Measurements from ENCODE around the gene LKAAEAR1. TPM values are rescaled to one million over a fixed set of nuclear protein-coding genes. Genes with fewer than 3 reads are reported as not detected.

LKAAEAR1 gene
- total and polyA plus RNA-seq, 2 donors from 2014 or later, result 0.31 TPM; not detected in 1

DNA sequence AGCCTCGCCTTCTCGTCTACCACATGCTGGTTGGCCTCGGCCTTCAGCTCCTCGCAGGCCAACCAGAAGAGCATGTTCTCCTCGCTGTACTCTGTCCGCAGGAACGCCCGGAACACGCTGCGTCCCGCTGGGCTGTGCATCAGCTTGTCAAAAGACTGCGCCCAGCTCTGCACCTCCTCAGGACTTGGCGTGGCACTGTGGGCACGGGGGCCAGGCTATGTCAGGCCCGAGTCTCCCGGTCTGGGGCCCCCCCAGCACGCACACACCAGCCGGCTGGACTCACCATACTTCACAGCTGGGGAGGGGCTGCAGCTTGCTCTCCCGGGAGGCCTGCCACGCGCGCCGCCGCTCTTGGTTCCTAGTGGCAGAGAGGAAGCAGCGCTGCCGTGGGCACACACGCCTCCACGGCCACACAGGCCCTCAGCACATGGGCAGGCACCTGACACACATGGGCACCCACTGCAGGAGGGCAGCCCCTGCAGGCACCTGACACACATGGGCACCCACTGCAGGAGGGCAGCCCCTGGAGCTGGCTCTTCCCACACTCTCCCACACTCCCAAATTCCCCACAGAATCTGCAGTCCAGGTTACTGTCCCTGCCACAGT lies 9.9 kb downstream of the LKAAEAR1 start:
- Histone ChIP-seq H3K9ac (ENCODE audit: low read length in 3 of 3) (no peak overlapping the region), H3K36me3 (ENCODE audit: control insufficient read depth in 2 of 3, insufficient read depth in 3 of 3, low read length in 3 of 3) (no peaks in the 10 kb centered on the region), H3K4me1 (ENCODE audit: control insufficient read depth in 2 of 3, insufficient read depth in 2 of 3, low read depth in 1 of 3, low read length in 3 of 3) (peaks cover 0 to 14% (median 3%) of the 10 kb centered on the region in 3 donors), H3K27me3 (ENCODE audit: control insufficient read depth, insufficient read depth, low read length) (no peaks in the 10 kb centered on the region), H3K9me3 (ENCODE audit: control insufficient read depth in 2 of 3, insufficient read depth in 1 of 3, low read length in 3 of 3) (no peaks in the 10 kb centered on the region), H3K4me3 (ENCODE audit: low read length in 3 of 3) (no peak overlapping the region), H3K27ac (ENCODE audit: low read depth in 2 of 2, low read length in 2 of 2) (no peak overlapping the region)
- intact Hi-C loops (cut with DNase I), result no loop called here
- no peak for TF ChIP-seq CTCF (IDR thresholded peaks at IDR 0.05; ENCODE audit: borderline replicate concordance, extremely low read depth, insufficient read depth)
- DNase-seq (no peak), FAIRE-seq (no peak)

DNA sequence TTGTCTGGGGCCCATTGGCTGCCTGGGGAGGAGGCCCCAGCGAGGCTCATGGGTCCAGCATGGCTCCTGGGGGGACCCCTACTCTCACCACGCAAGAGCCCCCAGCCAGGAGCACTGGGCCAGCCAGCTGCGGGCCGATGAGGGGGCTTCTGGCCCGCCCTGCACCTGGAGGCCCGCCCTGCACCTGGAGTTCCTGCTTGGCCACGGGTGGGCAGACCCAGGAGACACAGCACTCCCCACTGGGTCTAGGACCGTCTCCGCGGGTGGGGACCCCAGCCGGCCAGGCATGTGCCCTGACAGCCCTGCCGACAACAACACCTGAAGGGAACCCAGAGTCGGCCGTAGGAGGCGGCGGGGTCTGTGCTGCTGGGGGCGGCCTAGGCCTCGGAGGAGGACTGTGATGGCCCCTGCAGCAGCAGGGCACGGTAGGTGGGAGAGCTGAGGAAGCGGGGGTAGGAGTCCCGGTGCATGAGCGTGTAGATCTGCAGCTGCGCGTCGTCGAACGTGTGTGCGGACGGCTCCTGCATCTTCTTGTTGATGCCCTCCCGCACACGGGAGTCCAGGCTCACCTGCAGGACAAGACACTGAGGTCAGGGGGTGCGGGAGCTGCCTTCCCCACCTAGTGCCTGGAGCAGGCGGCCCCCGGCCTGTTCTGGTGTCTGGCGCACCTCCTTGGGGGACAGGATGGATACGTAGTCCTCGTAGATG lies 10.6 kb downstream of the LKAAEAR1 start:
- DNase-seq (peak in 1 of 5 donors; percentile 70), FAIRE-seq (no peak)
- Histone ChIP-seq H3K4me3 (ENCODE audit: low read length in 3 of 3) (no peak overlapping the region), H3K9me3 (ENCODE audit: control insufficient read depth in 2 of 3, insufficient read depth in 1 of 3, low read length in 3 of 3) (no peaks in the 10 kb centered on the region), H3K36me3 (ENCODE audit: control insufficient read depth in 2 of 3, insufficient read depth in 3 of 3, low read length in 3 of 3) (no peaks in the 10 kb centered on the region), H3K27me3 (ENCODE audit: control insufficient read depth, insufficient read depth, low read length) (no peaks in the 10 kb centered on the region), H3K4me1 (ENCODE audit: control insufficient read depth in 2 of 3, insufficient read depth in 2 of 3, low read depth in 1 of 3, low read length in 3 of 3) (peaks cover 0 to 8% (median 3%) of the 10 kb centered on the region in 3 donors), H3K9ac (ENCODE audit: low read length in 3 of 3) (no peak overlapping the region), H3K27ac (ENCODE audit: low read depth in 2 of 2, low read length in 2 of 2) (no peak overlapping the region)
- intact Hi-C loops (cut with DNase I), result no loop called here
- no peak for TF ChIP-seq CTCF (IDR thresholded peaks at IDR 0.05; ENCODE audit: borderline replicate concordance, extremely low read depth, insufficient read depth)

GRCh38 chr20:64072498-64073063 lies 11.6 kb downstream of the LKAAEAR1 start:
- Histone ChIP-seq H3K9me3 (ENCODE audit: control insufficient read depth in 2 of 3, insufficient read depth in 1 of 3, low read length in 3 of 3) (no peaks in the 10 kb centered on the region), H3K9ac (ENCODE audit: low read length in 3 of 3) (no peak overlapping the region), H3K27me3 (ENCODE audit: control insufficient read depth, insufficient read depth, low read length) (no peaks in the 10 kb centered on the region), H3K27ac (ENCODE audit: low read depth in 2 of 2, low read length in 2 of 2) (no peak overlapping the region), H3K4me3 (ENCODE audit: low read length in 3 of 3) (no peak overlapping the region), H3K36me3 (ENCODE audit: control insufficient read depth in 2 of 3, insufficient read depth in 3 of 3, low read length in 3 of 3) (no peaks in the 10 kb centered on the region), H3K4me1 (ENCODE audit: control insufficient read depth in 2 of 3, insufficient read depth in 2 of 3, low read depth in 1 of 3, low read length in 3 of 3) (peaks cover 0 to under 1% (median 0%) of the 10 kb centered on the region in 3 donors)
- intact Hi-C loops (cut with DNase I), result no loop called here
- FAIRE-seq (no peak), DNase-seq (no peak)
- TF ChIP-seq CTCF (IDR thresholded peaks at IDR 0.05; ENCODE audit: borderline replicate concordance, extremely low read depth, insufficient read depth), result no peak
